Endothelial cell of umbilical vein (primary cell): Measurements from ENCODE around the gene DLGAP1.

Source experiments
- CTCF ChIP-seq, 2 donors: IDR thresholded peaks; 1 replicate in 1 of 2; 2 replicates in 1 of 2; pipeline ENCODE4 v1.5.1; 2011; ENCODE audit warnings: low read length in 2 of 2, mild to moderate bottlenecking in 2 of 2, moderate library complexity in 2 of 2, control low read depth in 1 of 2, inconsistent platforms in 1 of 2, low read depth in 1 of 2; ENCODE audit not compliant: insufficient read depth in 1 of 2; ENCODE audit errors: extremely low read depth in 1 of 2
- EZH2 ChIP-seq: IDR thresholded peaks from 2 replicates; pipeline ENCODE4 v1.6.1; 2012; ENCODE audit warnings: borderline replicate concordance, low read depth, mild to moderate bottlenecking, moderate library complexity, low read length, inconsistent platforms; ENCODE audit not compliant: severe bottlenecking
- FOS ChIP-seq: IDR thresholded peaks from 2 replicates; pipeline ENCODE4 v1.6.1; 2011; ENCODE audit warnings: mild to moderate bottlenecking, low read length, moderate library complexity, borderline replicate concordance; ENCODE audit not compliant: insufficient read depth
- GATA2 ChIP-seq: IDR thresholded peaks from 2 replicates; pipeline ENCODE4 v1.7.0; 2011; ENCODE audit warnings: low read depth, mild to moderate bottlenecking, moderate library complexity, mixed read lengths, low read length; ENCODE audit not compliant: insufficient read length, insufficient read depth
- MAX ChIP-seq: IDR thresholded peaks from 2 replicates; pipeline ENCODE4 v1.6.1; 2011; ENCODE audit not compliant: insufficient read depth, insufficient read length
- MYC ChIP-seq: IDR thresholded peaks from one replicate; pipeline ENCODE4 v1.6.1; 2011; ENCODE audit warnings: mild to moderate bottlenecking, low read depth, low read length
- POLR2A ChIP-seq: IDR thresholded peaks from 2 replicates; pipeline ENCODE4 v1.6.1; 2012; ENCODE audit warnings: low read depth, mild to moderate bottlenecking, control low read depth, low read length
- POLR2AphosphoS5 ChIP-seq: IDR thresholded peaks from 2 replicates; pipeline ENCODE4 v1.6.1; 2012; ENCODE audit warnings: low read depth, mild to moderate bottlenecking, control low read depth, low read length, moderate library complexity; ENCODE audit not compliant: insufficient read depth

GRCh38 chr18:3455090-3455635 lies 999.9 kb downstream of the DLGAP1 start:
- TF ChIP-seq POLR2A (no peak), MYC (no peak), CTCF (IDR thresholded peaks at IDR 0.05; ENCODE audit: extremely low read depth in 1 of 2, insufficient read depth in 1 of 2, low read depth in 1 of 2, low read length in 2 of 2) (no peak), EZH2 (no peak), POLR2AphosphoS5 (no peak), GATA2 (no peak), MAX (no peak), FOS (no peak)
